ENCODE results near the gene GALNT14. TPM values are rescaled to one million over a fixed set of nuclear protein-coding genes. Genes with fewer than 3 reads are reported as not detected.
A peak's percentile ranks its signal among the peaks of the same experiment; 100 is the strongest.

The GALNT14 gene
- total and polyA plus RNA-seq, 2 donors = 1.3 to 2.1 TPM

GRCh38 chr2:31107591-31108300 is 30.5 kb downstream of the GALNT14 start:
- WGBS = 85% methylated on average over 5 of the region's 5 CpGs
- H3K4me3 ChIP-seq (ENCODE audit: low read length in 2 of 2) = no peak overlapping the region
- H3K36me3 ChIP-seq (ENCODE audit: control insufficient read depth in 2 of 2, insufficient read depth in 2 of 2, low read length in 1 of 2) = no peaks in the 10 kb centered on the region
- peak in 2 of 9 donors; percentile 3 to 18 for DNase-seq (ENCODE audit: low read depth in 6 of 9, low spot score in 9 of 9)
- no peaks in the 10 kb centered on the region for H3K9me3 ChIP-seq (ENCODE audit: control insufficient read depth in 2 of 2, insufficient read depth in 1 of 2, low read length in 1 of 2)
- H3K27me3 ChIP-seq (ENCODE audit: control insufficient read depth in 2 of 2, insufficient read depth in 1 of 2, low read length in 1 of 2) = no peaks in the 10 kb centered on the region
- no peaks in the 10 kb centered on the region for H3K4me1 ChIP-seq (ENCODE audit: control insufficient read depth in 2 of 2, insufficient read depth in 2 of 2, low read length in 2 of 2)
- no peak overlapping the region for H3K27ac ChIP-seq (ENCODE audit: low read depth in 1 of 2, low read length in 1 of 2)

- no peaks in the 10 kb centered on the region for H3K9me3 ChIP-seq (ENCODE audit: control insufficient read depth in 2 of 2, insufficient read depth in 1 of 2, low read length in 1 of 2)
- H3K4me1 ChIP-seq (ENCODE audit: control insufficient read depth in 2 of 2, insufficient read depth in 2 of 2, low read length in 2 of 2) = no peaks in the 10 kb centered on the region
- DNase-seq (ENCODE audit: low read depth in 6 of 9, low spot score in 9 of 9) = no peak
- H3K27ac ChIP-seq (ENCODE audit: low read depth in 1 of 2, low read length in 1 of 2) = no peak overlapping the region
- H3K4me3 ChIP-seq (ENCODE audit: low read length in 2 of 2) = no peak overlapping the region
- no peaks in the 10 kb centered on the region for H3K36me3 ChIP-seq (ENCODE audit: control insufficient read depth in 2 of 2, insufficient read depth in 2 of 2, low read length in 1 of 2)
- 95% methylated on average over 2 of the region's 2 CpGs for WGBS
- no peaks in the 10 kb centered on the region for H3K27me3 ChIP-seq (ENCODE audit: control insufficient read depth in 2 of 2, insufficient read depth in 1 of 2, low read length in 1 of 2)
Observed at GRCh38 chr2:31101701-31102100, 36.5 kb downstream of the GALNT14 start.

- H3K4me1 ChIP-seq (ENCODE audit: control insufficient read depth in 2 of 2, insufficient read depth in 2 of 2, low read length in 2 of 2) = no peaks in the 10 kb centered on the region
- H3K9me3 ChIP-seq (ENCODE audit: control insufficient read depth in 2 of 2, insufficient read depth in 1 of 2, low read length in 1 of 2) = no peaks in the 10 kb centered on the region
- 76% methylated on average over 2 of the region's 2 CpGs for WGBS
- H3K4me3 ChIP-seq (ENCODE audit: low read length in 2 of 2) = no peak overlapping the region
- H3K36me3 ChIP-seq (ENCODE audit: control insufficient read depth in 2 of 2, insufficient read depth in 2 of 2, low read length in 1 of 2) = no peaks in the 10 kb centered on the region
- H3K27me3 ChIP-seq (ENCODE audit: control insufficient read depth in 2 of 2, insufficient read depth in 1 of 2, low read length in 1 of 2) = no peaks in the 10 kb centered on the region
- no peak for DNase-seq (ENCODE audit: low read depth in 6 of 9, low spot score in 9 of 9)
- H3K27ac ChIP-seq (ENCODE audit: low read depth in 1 of 2, low read length in 1 of 2) = no peak overlapping the region
Observed at GRCh38 chr2:31097962-31098613, 40.2 kb downstream of the GALNT14 start.

GRCh38 chr2:31090188-31090587 is 48.1 kb downstream of the GALNT14 start:
- H3K9me3 ChIP-seq (ENCODE audit: control insufficient read depth in 2 of 2, insufficient read depth in 1 of 2, low read length in 1 of 2) = no peaks in the 10 kb centered on the region
- H3K4me1 ChIP-seq (ENCODE audit: control insufficient read depth in 2 of 2, insufficient read depth in 2 of 2, low read length in 2 of 2) = no peaks in the 10 kb centered on the region
- 94% methylated on average over 7 of the region's 7 CpGs for WGBS
- no peak overlapping the region for H3K27ac ChIP-seq (ENCODE audit: low read depth in 1 of 2, low read length in 1 of 2)
- H3K27me3 ChIP-seq (ENCODE audit: control insufficient read depth in 2 of 2, insufficient read depth in 1 of 2, low read length in 1 of 2) = no peaks in the 10 kb centered on the region
- DNase-seq (ENCODE audit: low read depth in 6 of 9, low spot score in 9 of 9) = no peak
- H3K36me3 ChIP-seq (ENCODE audit: control insufficient read depth in 2 of 2, insufficient read depth in 2 of 2, low read length in 1 of 2) = no peaks in the 10 kb centered on the region
- H3K4me3 ChIP-seq (ENCODE audit: low read length in 2 of 2) = no peak overlapping the region

GRCh38 chr2:31089645-31090044 is 48.6 kb downstream of the GALNT14 start:
- Histone ChIP-seq H3K4me1 (ENCODE audit: control insufficient read depth in 2 of 2, insufficient read depth in 2 of 2, low read length in 2 of 2) (no peaks in the 10 kb centered on the region), H3K27ac (ENCODE audit: low read depth in 1 of 2, low read length in 1 of 2) (no peak overlapping the region), H3K36me3 (ENCODE audit: control insufficient read depth in 2 of 2, insufficient read depth in 2 of 2, low read length in 1 of 2) (no peaks in the 10 kb centered on the region), H3K9me3 (ENCODE audit: control insufficient read depth in 2 of 2, insufficient read depth in 1 of 2, low read length in 1 of 2) (no peaks in the 10 kb centered on the region), H3K27me3 (ENCODE audit: control insufficient read depth in 2 of 2, insufficient read depth in 1 of 2, low read length in 1 of 2) (no peaks in the 10 kb centered on the region), H3K4me3 (ENCODE audit: low read length in 2 of 2) (no peak overlapping the region)
- DNase-seq (ENCODE audit: low read depth in 6 of 9, low spot score in 9 of 9) = no peak
- WGBS = 93% methylated on average over 2 of the region's 2 CpGs

- 84% methylated on average over 6 of the region's 6 CpGs for WGBS
- DNase-seq (ENCODE audit: low read depth in 6 of 9, low spot score in 9 of 9) = no peak
- Histone ChIP-seq H3K27ac (ENCODE audit: low read depth in 1 of 2, low read length in 1 of 2) (no peak overlapping the region), H3K27me3 (ENCODE audit: control insufficient read depth in 2 of 2, insufficient read depth in 1 of 2, low read length in 1 of 2) (no peaks in the 10 kb centered on the region), H3K36me3 (ENCODE audit: control insufficient read depth in 2 of 2, insufficient read depth in 2 of 2, low read length in 1 of 2) (no peaks in the 10 kb centered on the region), H3K9me3 (ENCODE audit: control insufficient read depth in 2 of 2, insufficient read depth in 1 of 2, low read length in 1 of 2) (no peaks in the 10 kb centered on the region), H3K4me3 (ENCODE audit: low read length in 2 of 2) (no peak overlapping the region), H3K4me1 (ENCODE audit: control insufficient read depth in 2 of 2, insufficient read depth in 2 of 2, low read length in 2 of 2) (no peaks in the 10 kb centered on the region)
Observed at GRCh38 chr2:31088504-31089195, 49.6 kb downstream of the GALNT14 start.

- Histone ChIP-seq H3K36me3 (ENCODE audit: control insufficient read depth in 2 of 2, insufficient read depth in 2 of 2, low read length in 1 of 2) (no peaks in the 10 kb centered on the region), H3K27me3 (ENCODE audit: control insufficient read depth in 2 of 2, insufficient read depth in 1 of 2, low read length in 1 of 2) (no peaks in the 10 kb centered on the region), H3K4me3 (ENCODE audit: low read length in 2 of 2) (no peak overlapping the region), H3K9me3 (ENCODE audit: control insufficient read depth in 2 of 2, insufficient read depth in 1 of 2, low read length in 1 of 2) (no peaks in the 10 kb centered on the region), H3K27ac (ENCODE audit: low read depth in 1 of 2, low read length in 1 of 2) (no peak overlapping the region), H3K4me1 (ENCODE audit: control insufficient read depth in 2 of 2, insufficient read depth in 2 of 2, low read length in 2 of 2) (no peaks in the 10 kb centered on the region)
- 97% methylated on average over 3 of the region's 3 CpGs for WGBS
- no peak for DNase-seq (ENCODE audit: low read depth in 6 of 9, low spot score in 9 of 9)
Observed at GRCh38 chr2:31087491-31087890, 50.7 kb downstream of the GALNT14 start.

- WGBS = 96% methylated on average over 4 of the region's 4 CpGs
- H3K4me1 ChIP-seq (ENCODE audit: control insufficient read depth in 2 of 2, insufficient read depth in 2 of 2, low read length in 2 of 2) = no peaks in the 10 kb centered on the region
- H3K27me3 ChIP-seq (ENCODE audit: control insufficient read depth in 2 of 2, insufficient read depth in 1 of 2, low read length in 1 of 2) = no peaks in the 10 kb centered on the region
- no peak for DNase-seq (ENCODE audit: low read depth in 6 of 9, low spot score in 9 of 9)
- no peaks in the 10 kb centered on the region for H3K36me3 ChIP-seq (ENCODE audit: control insufficient read depth in 2 of 2, insufficient read depth in 2 of 2, low read length in 1 of 2)
- no peak overlapping the region for H3K27ac ChIP-seq (ENCODE audit: low read depth in 1 of 2, low read length in 1 of 2)
- H3K9me3 ChIP-seq (ENCODE audit: control insufficient read depth in 2 of 2, insufficient read depth in 1 of 2, low read length in 1 of 2) = no peaks in the 10 kb centered on the region
- no peak overlapping the region for H3K4me3 ChIP-seq (ENCODE audit: low read length in 2 of 2)
Observed at GRCh38 chr2:31086590-31086989, 51.6 kb downstream of the GALNT14 start.

- H3K27ac ChIP-seq (ENCODE audit: low read depth in 1 of 2, low read length in 1 of 2) = no peak overlapping the region
- no peaks in the 10 kb centered on the region for H3K27me3 ChIP-seq (ENCODE audit: control insufficient read depth in 2 of 2, insufficient read depth in 1 of 2, low read length in 1 of 2)
- H3K9me3 ChIP-seq (ENCODE audit: control insufficient read depth in 2 of 2, insufficient read depth in 1 of 2, low read length in 1 of 2) = no peaks in the 10 kb centered on the region
- DNase-seq (ENCODE audit: low read depth in 6 of 9, low spot score in 9 of 9) = no peak
- no peak overlapping the region for H3K4me3 ChIP-seq (ENCODE audit: low read length in 2 of 2)
- WGBS = 90% methylated on average over 13 of the region's 13 CpGs
- no peaks in the 10 kb centered on the region for H3K4me1 ChIP-seq (ENCODE audit: control insufficient read depth in 2 of 2, insufficient read depth in 2 of 2, low read length in 2 of 2)
- no peaks in the 10 kb centered on the region for H3K36me3 ChIP-seq (ENCODE audit: control insufficient read depth in 2 of 2, insufficient read depth in 2 of 2, low read length in 1 of 2)
Observed at GRCh38 chr2:31083234-31083993, 54.8 kb downstream of the GALNT14 start.
